Measurements from ENCODE around the gene GRB10. TPM values are rescaled to one million over a fixed set of nuclear protein-coding genes. Genes with fewer than 3 reads are reported as not detected.

GRB10 gene
- total and polyA plus RNA-seq, 4 donors = 10.7 to 53.1 (median 17.5) TPM

GRCh38 chr7:50792342-50793119 lies 9.8 kb upstream of the GRB10 start:
- no peak for TF ChIP-seq ATF3 (IDR thresholded peaks at IDR 0.05)
- TF ChIP-seq RAD21 (IDR thresholded peaks at IDR 0.05) = peak in 1 of 2 donors; percentile 1
- H3K9me3 ChIP-seq (ENCODE audit: control insufficient read depth in 4 of 4, low read length in 3 of 4) = no peaks in the 10 kb centered on the region
- no peaks in the 10 kb centered on the region for H3K36me3 ChIP-seq (ENCODE audit: control insufficient read depth in 4 of 4, insufficient read depth in 3 of 4, low read depth in 1 of 4, low read length in 3 of 4)
- DNase-seq (ENCODE audit: low spot score) = peak; percentile 52
- peak overlapping the region; percentile 31 to 87 for H3K9ac ChIP-seq (ENCODE audit: low read depth in 1 of 2, low read length in 2 of 2)
- peak overlapping the region; percentile 85 to 94 (median 92) for H3K4me3 ChIP-seq (ENCODE audit: low read depth in 1 of 3, low read length in 3 of 3)
- 1% methylated on average over 91 of the region's 91 CpGs for WGBS
- no peaks in the 10 kb centered on the region for H3K27me3 ChIP-seq (ENCODE audit: control insufficient read depth in 4 of 4, insufficient read depth in 4 of 4, low read length in 3 of 4)
- H3K27ac ChIP-seq (ENCODE audit: low read depth in 1 of 2, low read length in 2 of 2) = peak overlapping the region; percentile 30 to 85
- H3K4me1 ChIP-seq (ENCODE audit: control insufficient read depth in 4 of 4, insufficient read depth in 4 of 4, low read length in 3 of 4) = peaks cover 5 to 42% (median 15%) of the 10 kb centered on the region in 4 donors

GRCh38 chr7:50791938-50792341 lies 9.2 kb upstream of the GRB10 start:
- no peaks in the 10 kb centered on the region for H3K36me3 ChIP-seq (ENCODE audit: control insufficient read depth in 4 of 4, insufficient read depth in 3 of 4, low read depth in 1 of 4, low read length in 3 of 4)
- H3K4me1 ChIP-seq (ENCODE audit: control insufficient read depth in 4 of 4, insufficient read depth in 4 of 4, low read length in 3 of 4) = peaks cover 5 to 46% (median 15%) of the 10 kb centered on the region in 4 donors
- 4% methylated on average over 10 of the region's 10 CpGs for WGBS
- no peak for DNase-seq (ENCODE audit: low spot score)
- no peak for TF ChIP-seq ATF3 (IDR thresholded peaks at IDR 0.05)
- TF ChIP-seq MAX (IDR thresholded peaks at IDR 0.05) = no peak
- peak; percentile 40 for TF ChIP-seq FOXA1 (IDR thresholded peaks at IDR 0.05)
- TF ChIP-seq HNF4A (conservative IDR thresholded peaks at IDR 0.05) = peak; percentile 24 to 64
- TF ChIP-seq JUND (IDR thresholded peaks at IDR 0.05) = no peak
- TF ChIP-seq HNF4G (IDR thresholded peaks at IDR 0.05) = no peak
- peak; percentile 38 for TF ChIP-seq YY1 (IDR thresholded peaks at IDR 0.05)
- peak; percentile 71 for TF ChIP-seq FOXA2 (IDR thresholded peaks at IDR 0.05)
- no peak for TF ChIP-seq SP1 (IDR thresholded peaks at IDR 0.05)
- no peaks in the 10 kb centered on the region for H3K27me3 ChIP-seq (ENCODE audit: control insufficient read depth in 4 of 4, insufficient read depth in 4 of 4, low read length in 3 of 4)
- H3K9ac ChIP-seq (ENCODE audit: low read depth in 1 of 2, low read length in 2 of 2) = peak overlapping the region; percentile 31 to 87
- peak overlapping the region; percentile 30 to 85 for H3K27ac ChIP-seq (ENCODE audit: low read depth in 1 of 2, low read length in 2 of 2)
- H3K9me3 ChIP-seq (ENCODE audit: control insufficient read depth in 4 of 4, low read length in 3 of 4) = no peaks in the 10 kb centered on the region
- H3K4me3 ChIP-seq (ENCODE audit: low read depth in 1 of 3, low read length in 3 of 3) = peak overlapping the region; percentile 85 to 94 (median 92)

- no peaks in the 10 kb centered on the region for H3K9me3 ChIP-seq (ENCODE audit: control insufficient read depth in 4 of 4, low read length in 3 of 4)
- H3K9ac ChIP-seq (ENCODE audit: low read depth in 1 of 2, low read length in 2 of 2) = peak overlapping the region; percentile 31 to 87
- 36% methylated on average over 5 of the region's 5 CpGs for WGBS
- H3K27ac ChIP-seq (ENCODE audit: low read depth in 1 of 2, low read length in 2 of 2) = peak overlapping the region; percentile 30 to 85
- peaks cover 5 to 51% (median 16%) of the 10 kb centered on the region in 4 donors for H3K4me1 ChIP-seq (ENCODE audit: control insufficient read depth in 4 of 4, insufficient read depth in 4 of 4, low read length in 3 of 4)
- no peaks in the 10 kb centered on the region for H3K27me3 ChIP-seq (ENCODE audit: control insufficient read depth in 4 of 4, insufficient read depth in 4 of 4, low read length in 3 of 4)
- no peaks in the 10 kb centered on the region for H3K36me3 ChIP-seq (ENCODE audit: control insufficient read depth in 4 of 4, insufficient read depth in 3 of 4, low read depth in 1 of 4, low read length in 3 of 4)
- TF ChIP-seq RXRA (IDR thresholded peaks at IDR 0.05) = peak in 1 of 2 donors; percentile 3
- TF ChIP-seq RAD21 (IDR thresholded peaks at IDR 0.05) = no peak
- peak overlapping the region; percentile 85 to 94 (median 92) for H3K4me3 ChIP-seq (ENCODE audit: low read depth in 1 of 3, low read length in 3 of 3)
- DNase-seq (ENCODE audit: low spot score) = no peak
Measured at GRCh38 chr7:50791363-50791937, 8.8 kb upstream of the GRB10 start.

GRCh38 chr7:50790381-50790780 lies 7.7 kb upstream of the GRB10 start:
- Histone ChIP-seq H3K9me3 (ENCODE audit: control insufficient read depth in 4 of 4, low read length in 3 of 4) (no peaks in the 10 kb centered on the region), H3K27me3 (ENCODE audit: control insufficient read depth in 4 of 4, insufficient read depth in 4 of 4, low read length in 3 of 4) (no peaks in the 10 kb centered on the region), H3K4me3 (ENCODE audit: low read depth in 1 of 3, low read length in 3 of 3) (peak overlapping the region; percentile 20 to 29 (median 24)), H3K9ac (ENCODE audit: low read depth in 1 of 2, low read length in 2 of 2) (peak overlapping the region; percentile 1 to 54), H3K36me3 (ENCODE audit: control insufficient read depth in 4 of 4, insufficient read depth in 3 of 4, low read depth in 1 of 4, low read length in 3 of 4) (no peaks in the 10 kb centered on the region), H3K27ac (ENCODE audit: low read depth in 1 of 2, low read length in 2 of 2) (peak overlapping the region in 1 of 2 donors; percentile 20), H3K4me1 (ENCODE audit: control insufficient read depth in 4 of 4, insufficient read depth in 4 of 4, low read length in 3 of 4) (peaks cover 6 to 58% (median 21%) of the 10 kb centered on the region in 4 donors)
- 44% methylated on average over 9 of the region's 9 CpGs for WGBS
- DNase-seq (ENCODE audit: low spot score) = no peak
- TF ChIP-seq REST (IDR thresholded peaks at IDR 0.05) (no peak), EGR1 (IDR thresholded peaks at IDR 0.05; ENCODE audit: low read depth in 2 of 2) (no peak), JUND (IDR thresholded peaks at IDR 0.05) (no peak), SP1 (IDR thresholded peaks at IDR 0.05) (no peak), RAD21 (IDR thresholded peaks at IDR 0.05) (no peak), HNF4G (IDR thresholded peaks at IDR 0.05) (no peak), ZBTB33 (IDR thresholded peaks at IDR 0.05) (no peak), FOXA1 (IDR thresholded peaks at IDR 0.05) (no peak)
